IPS-20b (cell line): ENCODE results near the gene NMNAT2.

Experiments used
- H3K27ac ChIP-seq: one replicate; pipeline ENCODE4 v1.5.1; 2013; ENCODE audit warnings: low read length
- H3K27me3 ChIP-seq: 2 replicates; pipeline ENCODE4 v1.6.1; 2013; ENCODE audit warnings: mild to moderate bottlenecking, low read length, inconsistent platforms; ENCODE audit not compliant: insufficient read depth
- H3K36me3 ChIP-seq: 2 replicates; pipeline ENCODE4 v1.6.1; 2013; ENCODE audit warnings: low read depth, mild to moderate bottlenecking, inconsistent platforms, low read length, moderate library complexity; ENCODE audit not compliant: insufficient read depth
- H3K4me1 ChIP-seq: 2 replicates; pipeline ENCODE4 v1.6.1; 2013; ENCODE audit warnings: mild to moderate bottlenecking, control low read depth, inconsistent platforms, low read length, moderate library complexity; ENCODE audit not compliant: insufficient read depth
- H3K4me3 ChIP-seq: 2 replicates; pipeline ENCODE4 v1.5.1; 2013; ENCODE audit warnings: mild to moderate bottlenecking, low read length, inconsistent platforms
- H3K9ac ChIP-seq: 2 replicates; pipeline ENCODE4 v1.6.1; 2013; ENCODE audit warnings: low read depth, mild to moderate bottlenecking, inconsistent platforms, low read length, moderate library complexity
- H3K9me3 ChIP-seq: 2 replicates; pipeline ENCODE4 v1.6.1; 2013; ENCODE audit warnings: mild to moderate bottlenecking, low read depth, low read length, inconsistent platforms; ENCODE audit not compliant: insufficient read depth

The NMNAT2 gene

GRCh38 chr1:183361081-183361480, 57.1 kb downstream of the NMNAT2 start:
- H3K4me3 ChIP-seq, result no peak overlapping the region
- no peaks in the 10 kb centered on the region for H3K4me1 ChIP-seq
- H3K27ac ChIP-seq, result no peak overlapping the region
- H3K9me3 ChIP-seq, result no peaks in the 10 kb centered on the region
- H3K36me3 ChIP-seq, result no peaks in the 10 kb centered on the region
- H3K9ac ChIP-seq, result no peak overlapping the region
- H3K27me3 ChIP-seq, result no peaks in the 10 kb centered on the region

- Histone ChIP-seq H3K9me3 (no peaks in the 10 kb centered on the region), H3K4me1 (no peaks in the 10 kb centered on the region), H3K27ac (no peak overlapping the region), H3K9ac (no peak overlapping the region), H3K4me3 (no peak overlapping the region), H3K27me3 (no peaks in the 10 kb centered on the region), H3K36me3 (no peaks in the 10 kb centered on the region)
Measured at GRCh38 chr1:183360473-183360872, 57.7 kb downstream of the NMNAT2 start.

GRCh38 chr1:183356534-183357182, 61.5 kb downstream of the NMNAT2 start:
- H3K27ac ChIP-seq, result no peak overlapping the region
- H3K9me3 ChIP-seq, result no peaks in the 10 kb centered on the region
- H3K36me3 ChIP-seq, result no peaks in the 10 kb centered on the region
- no peak overlapping the region for H3K9ac ChIP-seq
- peaks cover 8% of the 10 kb centered on the region; the same call in 1 of the 2 replicates for H3K4me1 ChIP-seq
- no peaks in the 10 kb centered on the region for H3K27me3 ChIP-seq
- H3K4me3 ChIP-seq, result no peak overlapping the region

- Histone ChIP-seq H3K9me3 (no peaks in the 10 kb centered on the region), H3K4me1 (peaks cover 8% of the 10 kb centered on the region; the same call in 1 of the 2 replicates)
Measured at GRCh38 chr1:183355797-183356196, 62.4 kb downstream of the NMNAT2 start.

GRCh38 chr1:183355181-183355580, 63.0 kb downstream of the NMNAT2 start:
- no peaks in the 10 kb centered on the region for H3K27me3 ChIP-seq
- H3K9me3 ChIP-seq, result no peaks in the 10 kb centered on the region
- no peak overlapping the region for H3K9ac ChIP-seq
- H3K4me3 ChIP-seq, result no peak overlapping the region
- peaks cover 8% of the 10 kb centered on the region; the same call in 1 of the 2 replicates for H3K4me1 ChIP-seq
- H3K36me3 ChIP-seq, result no peaks in the 10 kb centered on the region
- no peak overlapping the region for H3K27ac ChIP-seq

More at GRCh38 chr1:183355797-183356196, 62.4 kb downstream of the NMNAT2 start:
- Histone ChIP-seq H3K9ac (no peak overlapping the region), H3K27me3 (no peaks in the 10 kb centered on the region), H3K4me3 (no peak overlapping the region), H3K27ac (no peak overlapping the region), H3K36me3 (no peaks in the 10 kb centered on the region)

GRCh38 chr1:183353597-183353996, 64.6 kb downstream of the NMNAT2 start:
- Histone ChIP-seq H3K27ac (no peak overlapping the region), H3K9ac (no peak overlapping the region), H3K9me3 (no peaks in the 10 kb centered on the region), H3K27me3 (no peaks in the 10 kb centered on the region), H3K36me3 (no peaks in the 10 kb centered on the region), H3K4me1 (peaks cover 21% of the 10 kb centered on the region), H3K4me3 (no peak overlapping the region)

GRCh38 chr1:183349201-183349711, 68.9 kb downstream of the NMNAT2 start:
- peaks cover 22% of the 10 kb centered on the region for H3K4me1 ChIP-seq
- no peak overlapping the region for H3K27ac ChIP-seq
- H3K27me3 ChIP-seq, result no peaks in the 10 kb centered on the region
- no peak overlapping the region for H3K4me3 ChIP-seq
- H3K9ac ChIP-seq, result no peak overlapping the region; the same call in 1 of the 2 replicates
- H3K36me3 ChIP-seq, result no peaks in the 10 kb centered on the region
- H3K9me3 ChIP-seq, result no peaks in the 10 kb centered on the region

- H3K4me3 ChIP-seq, result no peak overlapping the region
- no peak overlapping the region for H3K27ac ChIP-seq
- H3K9me3 ChIP-seq, result no peaks in the 10 kb centered on the region
- H3K36me3 ChIP-seq, result no peaks in the 10 kb centered on the region
- H3K4me1 ChIP-seq, result peaks cover 14% of the 10 kb centered on the region
- H3K9ac ChIP-seq, result no peak overlapping the region
- no peaks in the 10 kb centered on the region for H3K27me3 ChIP-seq
Measured at GRCh38 chr1:183346276-183346732, 71.9 kb downstream of the NMNAT2 start.

GRCh38 chr1:183339556-183340167, 78.5 kb downstream of the NMNAT2 start:
- no peak overlapping the region for H3K9ac ChIP-seq

GRCh38 chr1:183331091-183331742, 87.0 kb downstream of the NMNAT2 start:
- no peaks in the 10 kb centered on the region for H3K36me3 ChIP-seq

More at GRCh38 chr1:183339556-183340167, 78.5 kb downstream of the NMNAT2 start:
- Histone ChIP-seq H3K9me3 (no peaks in the 10 kb centered on the region), H3K4me1 (peaks cover 6% of the 10 kb centered on the region; the same call in 1 of the 2 replicates), H3K4me3 (no peak overlapping the region), H3K27ac (no peak overlapping the region), H3K36me3 (no peaks in the 10 kb centered on the region), H3K27me3 (no peaks in the 10 kb centered on the region)

GRCh38 chr1:183330335-183330734, 87.8 kb downstream of the NMNAT2 start:
- peak overlapping the region; percentile 78 for H3K27ac ChIP-seq
- H3K9me3 ChIP-seq, result no peaks in the 10 kb centered on the region
- peak overlapping the region; percentile 49 for H3K4me3 ChIP-seq
- H3K9ac ChIP-seq, result peak overlapping the region; percentile 64
- H3K36me3 ChIP-seq, result no peaks in the 10 kb centered on the region
- H3K4me1 ChIP-seq, result peaks cover 34% of the 10 kb centered on the region
- H3K27me3 ChIP-seq, result no peaks in the 10 kb centered on the region

More at GRCh38 chr1:183331091-183331742, 87.0 kb downstream of the NMNAT2 start:
- Histone ChIP-seq H3K27me3 (no peaks in the 10 kb centered on the region), H3K4me3 (peak overlapping the region; percentile 49; the same call in 1 of the 2 replicates), H3K27ac (peak overlapping the region; percentile 78), H3K9ac (peak overlapping the region; percentile 64), H3K4me1 (peaks cover 35% of the 10 kb centered on the region), H3K9me3 (no peaks in the 10 kb centered on the region)
